PC-9 (cell line): ENCODE results near the gene CCDC63. TPM values are rescaled to one million over a fixed set of nuclear protein-coding genes. Genes with fewer than 3 reads are reported as not detected.
A peak's percentile ranks its signal among the peaks of the same experiment; 100 is the strongest.

Experiments used
- BruUV-seq: library from RNA; stranded (reverse); fragments of 400-500 nt; replicated peaks from 2 replicates; lab custom pipeline; 2021; lab: Mats Ljungman, UMichigan
- CTCF ChIA-PET: fragments of 300-600 bp; sonication (Branson Sonifier 250); formaldehyde crosslinking; loops from one replicate; lab custom pipeline; 2022; ENCODE audit warnings: antibody characterized with exemption; lab: Charles Lee
- POLR2A ChIA-PET: fragments of 300-600 bp; sonication (Branson Sonifier 250); formaldehyde crosslinking; loops from one replicate; lab custom pipeline; 2022; ENCODE audit warnings: antibody characterized with exemption; ENCODE audit not compliant: unreplicated experiment; lab: Charles Lee
- DNase-seq, 2 experiments: peaks; one replicate each; pipeline versions ENCODE4 v3.0.0 to v3.0.0-alpha.2; 2015 to 2022; ENCODE audit warnings: mixed read lengths in 1 of 2
- H2AFZ ChIP-seq: fragments of 200-600 bp; sonication (generic); 2 replicates; pipeline ENCODE4 v1.8.1; 2017; ENCODE audit warnings: antibody characterized with exemption
- H3F3A ChIP-seq: fragments of 200-600 bp; sonication (generic); 2 replicates; pipeline ENCODE4 v1.8.1; 2017; ENCODE audit warnings: antibody characterized with exemption, mild to moderate bottlenecking, low read depth; ENCODE audit not compliant: insufficient read depth
- H3K27ac ChIP-seq: fragments of 200-600 bp; sonication (generic); 2 replicates; pipeline ENCODE4 v1.6.1; 2016; ENCODE audit warnings: mixed run types
- H3K27me3 ChIP-seq: fragments of 200-600 bp; sonication (generic); 2 replicates; pipeline ENCODE4 v1.6.1; 2016; ENCODE audit warnings: low read depth, mixed run types; ENCODE audit not compliant: insufficient read depth
- H3K36me3 ChIP-seq: fragments of 200-600 bp; sonication (generic); 2 replicates; pipeline ENCODE4 v1.6.1; 2016; ENCODE audit warnings: low read depth, mixed run types
- H3K4me1 ChIP-seq: fragments of 200-600 bp; sonication (generic); replicated peaks from 2 replicates; pipeline ENCODE4 v1.6.1; 2016; ENCODE audit warnings: mixed run types; ENCODE audit not compliant: insufficient read depth
- H3K4me2 ChIP-seq: fragments of 200-600 bp; sonication (generic); 2 replicates; pipeline ENCODE4 v1.6.1; 2017; ENCODE audit warnings: mixed run types
- H3K4me3 ChIP-seq: fragments of 200-600 bp; sonication (generic); 2 replicates; pipeline ENCODE4 v1.6.1; 2016; ENCODE audit warnings: mixed run types
- H3K79me2 ChIP-seq: fragments of 200-600 bp; sonication (generic); 2 replicates; pipeline ENCODE4 v1.6.1; 2017; ENCODE audit warnings: low read depth, mixed run types
- H3K9me2 ChIP-seq: fragments of 200-600 bp; sonication (generic); 2 replicates; pipeline ENCODE4 v1.8.1; 2017; ENCODE audit warnings: mild to moderate bottlenecking; ENCODE audit not compliant: insufficient read depth
- H3K9me3 ChIP-seq: fragments of 200-600 bp; sonication (generic); 2 replicates; pipeline ENCODE4 v1.8.1; 2016; ENCODE audit warnings: low read depth; ENCODE audit not compliant: insufficient read depth
- H4K20me1 ChIP-seq: fragments of 200-600 bp; sonication (generic); 2 replicates; pipeline ENCODE4 v1.8.1; 2017; ENCODE audit not compliant: insufficient read depth
- CTCF ChIP-seq: fragments of 200-600 bp; sonication (generic); conservative IDR thresholded peaks from 2 replicates; pipeline ENCODE4 v1.6.1; 2017; ENCODE audit warnings: mixed run types, antibody characterized with exemption, mild to moderate bottlenecking, moderate library complexity
- EZH2 ChIP-seq: fragments of 200-600 bp; sonication (generic); IDR thresholded peaks from 2 replicates; pipeline ENCODE4 v1.8.0; 2017; ENCODE audit warnings: antibody characterized with exemption, low read depth
- intact Hi-C: fragments of 100-400 bp; cut with micrococcal nuclease; formaldehyde crosslinking; loops from one replicate; pipeline ENCODE4 v1.10.0; 2022; ENCODE audit not compliant: unreplicated experiment
- total RNA-seq: library from RNA; stranded (reverse); gene quantifications from 2 replicates; pipeline ENCODE4 v1.2.3, GENCODE V29; 2021

Gene CCDC63
- total RNA-seq, 1 experiment from 2014 or later: not detected

- ChIA-PET POLR2A (no interaction called here), CTCF (no interaction called here)
- no peak overlapping the region for H3K27ac ChIP-seq
- no peaks in the 10 kb centered on the region for H3K36me3 ChIP-seq
- H3F3A ChIP-seq: peaks cover 26% of the 10 kb centered on the region
- BruUV-seq: no TSS peak
- H2AFZ ChIP-seq: no peak overlapping the region
- H3K9me2 ChIP-seq: no peaks in the 10 kb centered on the region
- intact Hi-C loops: no loop called here
- H3K4me1 ChIP-seq: peaks cover 26% of the 10 kb centered on the region
- no peak for DNase-seq
- no peaks in the 10 kb centered on the region for H3K9me3 ChIP-seq
- TF ChIP-seq CTCF (no peak), EZH2 (no peak)
- no peaks in the 10 kb centered on the region for H3K27me3 ChIP-seq
- H3K79me2 ChIP-seq: no peaks in the 10 kb centered on the region
- H4K20me1 ChIP-seq: no peaks in the 10 kb centered on the region
- H3K4me3 ChIP-seq: no peak overlapping the region
- H3K4me2 ChIP-seq: no peak overlapping the region
These were observed 66.6 kb downstream of the CCDC63 start for GRCh38 chr12:110913119-110914056.

DNA sequence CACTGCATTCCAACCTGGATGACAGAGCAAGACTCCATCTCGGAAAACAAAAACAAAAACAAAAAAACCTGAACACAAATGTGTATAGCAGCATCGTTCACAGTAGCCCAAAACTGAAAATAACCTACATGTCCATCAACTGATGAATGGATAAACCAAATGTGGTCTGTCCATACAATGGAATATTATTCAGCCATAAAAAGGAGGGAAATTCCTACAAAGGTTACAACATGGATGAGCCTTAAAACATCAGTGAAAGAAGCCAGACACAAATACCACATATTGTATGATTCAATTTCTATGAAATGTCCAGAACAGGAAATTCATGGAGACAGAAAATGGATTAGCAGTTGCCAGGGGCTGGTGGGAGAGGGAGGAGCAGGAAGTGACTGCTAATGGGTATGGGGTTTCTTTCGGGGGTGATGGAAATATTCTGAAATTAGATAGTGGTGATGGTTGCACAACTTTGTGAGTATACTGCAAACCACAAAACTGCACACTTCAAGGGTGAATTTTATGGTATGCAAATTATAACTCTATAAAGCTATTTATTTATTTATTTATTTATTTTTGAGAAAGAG lies 69.6 kb downstream of the CCDC63 start:
- Histone ChIP-seq H3K4me2 (no peak overlapping the region), H2AFZ (no peak overlapping the region), H3K9me2 (no peaks in the 10 kb centered on the region), H3K36me3 (no peaks in the 10 kb centered on the region), H3K27me3 (no peaks in the 10 kb centered on the region), H3K27ac (peak overlapping the region; percentile 85), H3K4me3 (no peak overlapping the region), H3K9me3 (no peaks in the 10 kb centered on the region), H3F3A (peaks cover 28% of the 10 kb centered on the region), H3K4me1 (peaks cover 29% of the 10 kb centered on the region), H3K79me2 (no peaks in the 10 kb centered on the region), H4K20me1 (no peaks in the 10 kb centered on the region)
- intact Hi-C loops: loop anchor here (2.0 kb wide), 1 partner anchor 18 kb away; no protein-coding TSS in a partner anchor
- BruUV-seq: no TSS peak
- ChIA-PET POLR2A (interaction anchor here (0.7 kb wide), 1 partner anchor 407 kb away, joined by 4 read pairs; no protein-coding TSS in a partner anchor), CTCF (no interaction called here)
- no peak for DNase-seq
- TF ChIP-seq CTCF (no peak), EZH2 (no peak)

DNA sequence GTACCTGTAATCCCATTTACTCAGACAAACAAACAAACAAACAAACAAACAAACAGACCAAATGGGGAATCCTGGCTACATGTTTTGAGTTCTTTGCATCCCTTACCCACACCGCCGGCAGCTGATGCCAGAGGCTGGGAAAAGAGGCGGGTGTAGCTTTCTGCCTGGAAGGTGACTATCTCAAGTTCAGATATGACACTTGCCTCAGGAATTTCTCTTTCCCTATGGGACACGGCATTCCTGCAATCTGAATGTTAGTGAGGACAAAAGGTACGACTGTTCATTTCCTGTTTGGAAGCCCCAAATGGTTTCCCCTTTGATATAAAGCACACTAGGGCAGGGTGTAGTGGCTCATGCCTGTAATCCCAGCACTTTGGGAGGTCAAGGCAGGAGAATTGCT lies 70.7 kb downstream of the CCDC63 start:
- no peaks in the 10 kb centered on the region for H4K20me1 ChIP-seq
- H3K36me3 ChIP-seq: no peaks in the 10 kb centered on the region
- H3K4me1 ChIP-seq: peaks cover 29% of the 10 kb centered on the region
- intact Hi-C loops: loop anchor here (2.0 kb wide), 1 partner anchor 17 kb away; no protein-coding TSS in a partner anchor
- CTCF ChIA-PET: no interaction called here
- no TSS peak for BruUV-seq
- H3K4me2 ChIP-seq: peak overlapping the region; percentile 56
- H3K9me2 ChIP-seq: no peaks in the 10 kb centered on the region
- POLR2A ChIA-PET: interaction anchor here (0.7 kb wide), 1 partner anchor 351 kb away, joined by 7 read pairs; no protein-coding TSS in a partner anchor
- H3F3A ChIP-seq: peaks cover 28% of the 10 kb centered on the region
- H3K27me3 ChIP-seq: no peaks in the 10 kb centered on the region
- no peaks in the 10 kb centered on the region for H3K79me2 ChIP-seq
- no peaks in the 10 kb centered on the region for H3K9me3 ChIP-seq
- H3K27ac ChIP-seq: peak overlapping the region; percentile 85
- peak; percentile 57 to 87 for DNase-seq
- 0 out of 2 replicates have a peak overlapping the region, but pooled peaks have one; percentile 31 for H2AFZ ChIP-seq
- H3K4me3 ChIP-seq: no peak overlapping the region
- no peak for TF ChIP-seq CTCF
- no peak for TF ChIP-seq EZH2
